SIG-M5 treated with dmso at 0.1 percent for 504 hours (cell line): ENCODE measurements around the gene ANKFN1.

Experiments used
- DNase-seq: peaks from one replicate; lab custom pipeline; 2025; ENCODE audit not compliant: unreplicated experiment; lab: John Stamatoyannopoulos, UW

The ANKFN1 gene

DNA sequence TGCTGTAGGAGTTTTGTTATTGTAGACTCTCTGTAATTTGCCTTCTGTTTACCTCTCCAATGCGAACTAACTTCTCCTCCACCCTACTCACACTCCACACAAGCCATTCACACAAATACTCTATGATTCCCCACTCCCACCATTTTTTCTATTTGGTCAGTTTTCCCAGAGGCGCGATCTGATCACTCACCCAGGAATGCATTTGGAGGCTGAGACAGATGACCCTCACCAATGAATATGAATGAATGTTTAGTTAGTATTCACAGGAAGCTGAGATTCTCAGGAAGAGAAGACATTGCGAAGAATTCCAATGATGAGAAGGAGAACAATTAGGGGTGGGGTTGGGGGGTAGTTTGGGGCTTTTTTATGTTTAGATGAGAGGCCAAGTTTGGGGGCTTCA is 10.5 kb upstream of the ANKFN1 start:
- no peak for DNase-seq

DNA sequence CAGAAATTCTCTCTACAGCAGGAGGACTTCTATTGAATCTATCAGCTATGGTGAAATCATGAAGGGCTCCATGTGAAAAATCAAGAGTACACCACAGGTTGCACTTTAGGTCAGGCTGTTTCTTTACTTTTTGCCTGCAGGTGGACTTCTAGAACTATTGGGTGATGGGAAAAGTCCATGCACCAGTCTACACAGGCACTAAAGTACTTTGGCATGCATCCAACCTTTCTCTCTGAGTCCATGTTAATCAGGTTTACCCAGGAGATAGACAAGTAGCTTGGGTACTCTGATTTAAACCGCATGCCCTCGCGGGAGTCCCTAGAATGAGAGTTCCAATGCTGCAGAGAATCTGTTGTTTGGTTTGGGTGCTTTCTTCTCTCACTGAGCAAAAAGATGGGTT is 9.1 kb upstream of the ANKFN1 start:
- peak; percentile 14 for DNase-seq

DNA sequence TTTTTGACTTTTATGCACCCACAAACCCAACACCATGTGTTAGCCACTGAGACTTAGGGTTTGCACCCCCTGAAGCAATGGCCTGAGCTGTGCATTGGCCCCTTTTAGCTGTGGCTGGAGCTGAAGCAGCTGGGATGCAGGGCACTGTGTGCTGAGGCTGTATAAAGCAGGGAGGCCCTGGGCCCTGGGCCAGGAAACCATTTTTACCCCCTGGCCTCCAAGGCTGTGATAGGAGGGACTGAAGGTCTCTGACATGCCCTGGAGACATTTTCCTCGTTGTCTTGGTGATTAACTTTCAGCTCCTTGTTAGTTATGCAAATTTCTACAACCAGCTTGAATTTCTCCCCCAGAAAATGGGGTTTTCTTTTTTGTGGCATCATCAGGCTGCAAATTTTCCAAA is 6.7 kb upstream of the ANKFN1 start:
- DNase-seq, result no peak

DNA sequence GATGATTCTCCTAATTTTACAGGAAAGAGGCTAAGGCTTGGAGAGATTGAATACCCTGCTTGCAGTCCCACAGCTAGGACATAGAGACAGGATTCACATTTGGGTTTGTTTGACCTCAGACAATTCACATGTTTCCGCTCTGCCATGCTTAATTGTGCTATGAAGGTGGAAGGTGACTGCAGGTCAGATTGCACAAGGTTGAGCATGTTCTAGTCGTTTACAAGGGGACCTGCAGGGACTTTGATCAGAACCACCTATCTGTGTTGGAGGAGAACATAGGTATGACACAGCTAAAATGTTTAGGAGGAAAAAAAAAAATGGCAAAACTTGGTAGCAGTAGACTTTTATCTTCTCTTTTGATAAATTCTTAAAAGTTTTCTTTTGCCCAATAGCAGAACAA is 4.9 kb upstream of the ANKFN1 start:
- DNase-seq, result no peak

DNA sequence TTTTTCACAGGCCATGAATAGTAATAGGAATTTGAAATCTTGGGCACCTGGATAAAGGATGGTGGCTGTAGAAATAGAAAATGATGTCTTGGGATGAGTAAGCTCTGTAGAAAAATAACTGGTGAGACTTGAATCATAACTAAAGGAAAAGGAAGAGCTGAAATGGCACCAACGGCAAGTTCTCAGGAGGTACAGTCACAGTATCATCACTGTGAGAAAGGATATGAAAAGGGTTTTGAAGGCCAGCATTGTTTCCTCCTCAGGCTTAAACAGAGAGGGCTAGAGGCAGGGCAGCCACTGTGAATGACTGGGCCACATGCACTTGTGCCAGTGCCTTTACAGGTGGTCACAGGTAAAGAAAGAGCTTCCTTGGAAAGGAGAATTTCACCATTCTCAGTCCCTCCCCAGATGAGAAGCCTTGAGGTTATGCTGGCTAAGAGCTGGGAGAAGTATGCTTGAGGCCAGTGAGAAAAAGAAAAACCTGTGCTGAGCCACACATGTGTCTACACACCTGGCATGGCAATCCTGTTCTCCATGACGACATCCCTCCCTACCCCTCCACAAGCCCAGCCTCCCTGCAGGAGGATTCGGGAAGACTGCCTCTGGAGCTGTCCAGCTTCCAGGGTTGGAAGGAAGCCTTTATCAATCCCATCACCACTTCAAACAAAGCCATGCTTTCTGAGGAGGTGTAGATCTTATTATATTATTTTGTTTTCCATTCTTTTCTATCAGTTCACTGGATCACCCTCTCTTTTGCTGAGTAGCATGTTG is 3.8 kb upstream of the ANKFN1 start:
- DNase-seq, result no peak

DNA sequence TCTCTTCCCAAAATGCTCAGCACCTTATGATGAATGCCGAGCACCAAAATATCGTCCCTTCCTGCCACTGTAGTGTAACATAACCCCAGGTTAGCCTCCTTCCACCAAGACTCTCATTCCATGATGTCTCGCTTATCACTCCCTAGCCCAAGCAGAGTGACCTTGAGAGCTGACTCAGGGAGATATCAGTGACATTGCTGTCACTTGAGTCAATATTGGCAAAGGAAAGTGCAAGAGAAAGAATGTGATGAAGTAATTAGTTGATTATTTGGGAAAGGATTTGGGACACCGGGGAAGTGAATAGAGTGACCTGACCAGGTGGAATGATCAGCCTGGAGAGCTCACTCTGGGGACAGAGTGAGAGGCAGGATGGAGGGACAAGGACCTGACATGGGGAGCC is 2.6 kb upstream of the ANKFN1 start:
- DNase-seq, result no peak

DNA sequence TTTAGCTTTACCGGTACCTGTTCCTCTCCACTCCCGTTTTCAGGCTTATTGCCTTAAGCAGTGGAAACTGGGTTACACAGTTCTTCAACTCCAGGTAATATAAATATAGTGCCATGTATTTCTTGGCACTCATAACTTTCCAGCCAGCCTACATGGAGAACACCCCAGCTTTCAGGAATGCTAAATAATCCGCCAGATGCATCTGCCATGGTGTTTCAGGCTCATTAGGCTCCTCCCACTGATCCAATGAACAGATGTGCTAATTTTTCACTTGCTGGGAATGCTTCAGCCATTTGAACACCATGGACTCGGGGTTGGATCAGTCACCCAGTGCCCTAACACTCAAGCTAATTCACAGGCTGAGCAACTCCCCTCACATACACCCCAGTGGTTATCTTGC is 4.6 kb downstream of the ANKFN1 start:
- no peak for DNase-seq

DNA sequence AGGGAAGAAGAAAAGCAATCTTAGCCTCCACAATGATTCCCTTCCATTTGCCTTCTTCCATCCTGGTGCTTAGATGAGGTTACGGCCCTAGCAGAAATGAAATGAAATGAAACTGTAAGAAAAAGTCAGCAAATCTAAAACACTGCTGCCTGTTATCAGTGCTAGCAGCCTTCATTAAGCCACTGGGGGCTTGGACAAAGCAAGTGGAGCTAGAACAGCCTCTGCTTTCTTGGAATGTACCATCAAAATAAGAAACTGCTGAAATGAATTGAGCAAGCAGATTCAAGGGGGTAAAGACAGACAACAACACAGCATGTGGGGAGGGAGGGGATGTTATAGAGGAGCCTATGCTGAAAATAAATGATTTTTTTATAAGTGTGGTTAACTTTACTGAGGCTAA is 5.1 kb downstream of the ANKFN1 start:
- no peak for DNase-seq

DNA sequence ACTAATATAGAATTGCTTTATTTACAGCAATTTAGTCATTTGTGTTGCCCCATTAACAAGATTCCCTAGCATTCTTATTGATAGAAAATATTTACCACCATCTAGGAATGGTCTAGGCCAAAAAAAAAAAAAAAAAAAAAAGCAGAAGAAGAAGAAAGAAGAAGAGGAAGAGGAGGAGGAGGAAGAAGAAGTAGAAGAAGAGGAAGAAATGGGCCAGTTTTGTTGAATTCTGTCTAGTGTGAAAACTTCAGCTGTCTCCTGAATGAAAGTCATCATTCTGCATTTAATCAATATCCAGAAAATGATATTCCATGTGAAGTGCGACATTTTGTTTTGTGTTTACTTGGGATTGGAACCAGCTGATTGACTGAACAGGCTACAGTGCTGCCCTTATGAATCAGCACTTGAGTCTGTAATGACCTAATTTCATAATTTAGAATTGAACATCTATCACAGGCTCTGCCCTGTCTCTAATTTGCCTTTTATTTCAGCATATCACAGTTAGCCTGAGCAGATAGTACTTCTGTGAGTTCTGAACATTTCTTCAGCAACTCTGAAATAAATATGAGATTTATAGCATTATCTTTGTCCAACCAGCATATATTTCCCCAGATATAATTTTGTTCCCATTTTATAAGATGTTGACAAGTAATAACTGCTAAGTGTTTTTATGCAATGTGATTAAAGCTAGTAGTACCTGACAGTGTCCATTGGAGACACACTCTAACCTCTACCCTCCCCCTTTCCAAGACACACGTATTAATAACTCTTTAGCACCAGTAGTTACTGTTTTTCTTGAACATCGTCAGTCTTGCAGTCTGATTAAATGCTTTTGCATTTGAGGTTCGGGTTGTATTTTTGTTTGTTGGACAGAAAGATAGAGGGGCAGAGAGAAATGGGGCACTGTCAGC is 5.9 kb downstream of the ANKFN1 start:
- no peak for DNase-seq

DNA sequence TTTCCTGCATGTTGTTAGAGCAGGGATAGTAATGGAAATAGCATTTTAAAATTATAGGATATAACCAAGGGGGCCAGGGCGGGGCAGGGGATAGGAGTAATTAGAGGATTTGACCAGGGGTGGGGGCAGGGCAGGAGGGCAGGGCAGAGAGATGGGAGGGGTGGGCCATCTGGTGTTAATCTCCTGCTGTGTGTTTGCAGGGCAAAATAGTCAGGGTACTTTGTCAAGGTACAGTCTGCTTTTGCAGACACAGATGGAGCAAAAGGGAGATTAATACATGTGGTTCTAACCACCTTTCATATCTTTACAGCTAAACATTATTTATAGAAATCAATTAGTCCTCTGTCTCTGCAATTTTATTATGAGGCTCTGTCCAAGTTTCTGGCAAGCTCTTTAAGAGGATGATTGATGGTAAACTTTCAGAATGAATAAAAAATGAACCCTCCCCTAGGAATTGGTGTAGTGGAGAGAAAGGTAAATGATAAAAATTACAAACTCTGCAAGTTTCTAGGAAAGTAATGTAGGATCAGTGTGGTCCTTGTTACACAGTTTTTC is 6.6 kb downstream of the ANKFN1 start:
- no peak for DNase-seq

DNA sequence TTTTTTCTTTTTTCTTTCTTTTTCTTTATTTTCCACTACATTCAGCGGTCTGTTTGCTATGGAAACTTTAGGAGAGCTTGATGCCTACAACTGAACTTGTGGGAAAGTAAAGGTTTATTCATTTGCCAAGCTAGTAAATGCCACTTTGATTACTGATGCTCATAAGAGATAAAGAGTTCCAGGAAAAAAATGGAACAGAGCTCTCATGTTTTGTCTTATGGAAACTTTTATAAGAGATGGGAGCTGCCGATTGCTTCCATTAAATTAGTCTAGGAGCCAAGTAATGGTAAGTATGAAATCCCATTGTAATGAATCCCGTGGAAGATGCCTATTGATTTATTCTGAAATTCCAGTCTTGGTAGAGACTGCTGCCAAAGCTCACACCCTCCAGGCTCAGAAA is 7.1 kb downstream of the ANKFN1 start:
- DNase-seq, result no peak

DNA sequence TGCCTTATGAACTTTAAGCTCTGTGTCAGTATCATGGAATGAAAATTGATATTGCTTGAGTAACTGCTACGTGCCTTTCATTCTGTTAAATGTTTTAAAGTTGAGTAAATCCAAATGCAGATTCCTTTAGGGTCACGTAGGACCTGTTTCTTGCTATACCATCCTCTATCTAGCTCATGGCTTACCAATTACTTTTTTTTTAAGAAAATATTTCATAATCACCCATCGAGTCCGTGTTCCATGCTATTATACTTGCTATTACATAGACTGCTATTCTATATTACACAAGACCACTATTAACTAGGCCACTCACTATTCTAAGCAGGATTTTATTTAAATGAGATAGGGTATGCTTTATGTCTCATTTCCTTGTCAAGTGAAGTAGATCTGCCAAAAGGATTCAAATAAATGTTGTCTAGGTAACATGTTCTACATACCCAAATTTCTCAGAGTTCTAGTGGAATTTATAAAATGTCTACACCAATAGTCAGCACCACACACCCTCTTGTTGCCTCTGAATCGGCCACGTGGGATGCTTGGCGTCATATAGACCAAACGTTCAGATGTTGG is 11.9 kb downstream of the ANKFN1 start:
- no peak for DNase-seq

DNA sequence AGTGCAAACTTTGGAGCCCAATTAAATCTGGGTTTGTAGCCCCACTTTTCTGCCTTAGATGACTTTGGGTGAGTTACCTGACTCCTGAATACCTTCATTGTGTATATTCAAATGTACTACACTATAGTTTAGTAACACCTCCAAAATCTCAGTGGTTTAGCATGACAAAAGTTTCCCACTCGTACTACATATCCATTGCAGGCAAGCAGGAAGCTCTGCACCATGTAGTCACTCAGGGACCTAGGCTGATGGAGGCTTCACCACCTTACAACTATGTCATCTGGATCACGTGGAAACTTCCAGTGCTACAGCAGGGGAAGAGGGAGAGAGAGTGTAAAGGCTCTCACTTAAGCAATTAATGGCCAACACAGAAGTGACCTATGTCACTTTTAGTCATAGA is 14.2 kb downstream of the ANKFN1 start:
- no peak for DNase-seq

DNA sequence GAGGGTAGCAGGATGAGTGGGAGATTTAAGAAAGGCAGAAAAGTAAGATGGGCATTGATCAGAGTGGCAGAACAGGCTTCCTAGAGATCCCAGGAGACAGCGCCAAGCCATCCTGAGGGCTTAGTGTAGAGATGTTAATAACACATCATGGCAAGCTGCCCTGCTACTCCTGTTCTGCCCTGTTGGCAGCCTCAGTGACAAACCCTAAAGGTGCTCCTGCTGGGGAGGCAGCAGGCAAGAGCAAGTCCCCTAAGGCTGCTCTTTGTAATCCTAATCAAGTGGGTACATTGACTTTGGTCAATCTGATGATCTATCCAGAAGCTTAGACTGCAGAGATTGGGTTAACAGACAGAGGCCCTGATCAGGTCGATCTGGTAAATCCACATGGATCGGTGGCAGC is 16.3 kb downstream of the ANKFN1 start:
- no peak for DNase-seq

DNA sequence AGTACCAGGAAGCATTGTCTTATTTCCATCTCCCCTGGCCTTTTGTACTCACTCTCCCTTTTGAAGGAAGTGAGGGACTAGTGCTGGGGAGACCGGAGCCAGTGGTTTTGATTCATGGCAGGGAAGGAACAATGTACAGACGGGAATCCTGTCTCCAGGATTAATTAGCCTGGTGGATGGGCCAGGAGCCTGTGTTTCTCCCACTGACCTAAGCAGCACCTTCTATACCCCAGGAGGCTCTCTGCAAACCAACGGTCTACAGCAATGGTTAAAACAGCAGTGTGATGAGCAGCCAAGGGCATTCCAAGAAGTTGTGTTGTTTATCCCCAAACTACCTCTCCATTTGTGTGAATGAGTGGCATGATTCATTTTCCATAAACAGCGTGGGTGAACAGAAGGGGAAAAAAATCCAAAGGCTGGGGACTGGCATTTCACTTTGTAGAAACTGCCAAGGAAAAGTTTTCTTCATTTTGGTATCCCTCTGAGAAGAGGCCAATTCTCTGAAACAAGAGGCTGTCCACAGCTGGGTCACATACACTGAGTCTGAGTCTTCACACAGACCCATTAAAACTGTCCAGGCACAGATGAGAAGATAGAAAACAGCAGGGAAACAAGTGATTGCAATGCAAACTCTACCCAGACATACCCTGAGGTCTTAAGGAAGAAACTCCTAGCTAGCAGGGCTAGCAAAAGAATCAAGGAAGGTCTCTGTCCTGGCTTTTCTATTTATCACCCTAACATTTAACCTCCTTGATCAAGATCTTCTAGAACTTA is 18.1 kb downstream of the ANKFN1 start:
- no peak for DNase-seq

DNA sequence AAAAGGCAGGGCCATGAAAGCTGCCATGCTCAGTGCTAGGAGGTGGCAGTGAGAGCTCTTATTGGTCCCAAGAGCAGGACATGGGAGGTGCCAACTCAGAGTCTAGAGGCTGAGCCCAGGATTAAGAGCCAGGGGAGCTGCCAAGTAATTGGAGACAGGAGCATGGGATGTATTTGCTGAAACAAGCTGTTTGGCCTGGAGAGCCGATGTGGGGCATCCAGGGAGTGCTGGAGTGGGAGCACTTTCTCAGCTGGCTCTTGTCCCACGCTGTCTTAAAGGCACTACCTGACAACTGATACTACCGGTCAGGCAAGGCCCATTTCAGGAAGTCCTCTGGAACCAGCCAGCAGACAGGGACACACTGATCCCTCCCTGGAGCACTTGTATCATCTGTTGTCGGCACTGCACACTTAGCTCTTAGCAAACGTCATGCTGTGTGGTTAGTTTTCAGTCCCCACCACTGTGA is 19.3 kb downstream of the ANKFN1 start:
- DNase-seq, result no peak

DNA sequence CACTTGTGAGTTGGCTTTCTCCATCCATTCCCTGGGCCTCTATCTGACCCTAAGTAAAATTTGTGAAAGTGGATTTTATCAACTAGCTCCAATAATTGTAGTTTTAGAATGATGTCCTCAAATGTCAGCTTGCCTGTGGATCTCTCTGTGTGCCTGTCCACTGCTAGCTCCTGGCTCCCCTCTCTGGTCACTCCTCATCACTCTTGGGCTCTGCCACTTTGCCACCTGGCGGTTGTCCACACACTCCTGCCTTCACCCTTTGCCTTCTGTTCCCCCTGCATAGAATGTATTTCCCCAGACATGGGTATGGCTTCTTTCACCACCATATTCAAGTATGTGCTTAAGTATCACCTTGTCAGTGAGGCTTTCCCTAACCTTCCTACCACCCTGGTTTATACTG is 19.8 kb downstream of the ANKFN1 start:
- DNase-seq, result no peak

DNA sequence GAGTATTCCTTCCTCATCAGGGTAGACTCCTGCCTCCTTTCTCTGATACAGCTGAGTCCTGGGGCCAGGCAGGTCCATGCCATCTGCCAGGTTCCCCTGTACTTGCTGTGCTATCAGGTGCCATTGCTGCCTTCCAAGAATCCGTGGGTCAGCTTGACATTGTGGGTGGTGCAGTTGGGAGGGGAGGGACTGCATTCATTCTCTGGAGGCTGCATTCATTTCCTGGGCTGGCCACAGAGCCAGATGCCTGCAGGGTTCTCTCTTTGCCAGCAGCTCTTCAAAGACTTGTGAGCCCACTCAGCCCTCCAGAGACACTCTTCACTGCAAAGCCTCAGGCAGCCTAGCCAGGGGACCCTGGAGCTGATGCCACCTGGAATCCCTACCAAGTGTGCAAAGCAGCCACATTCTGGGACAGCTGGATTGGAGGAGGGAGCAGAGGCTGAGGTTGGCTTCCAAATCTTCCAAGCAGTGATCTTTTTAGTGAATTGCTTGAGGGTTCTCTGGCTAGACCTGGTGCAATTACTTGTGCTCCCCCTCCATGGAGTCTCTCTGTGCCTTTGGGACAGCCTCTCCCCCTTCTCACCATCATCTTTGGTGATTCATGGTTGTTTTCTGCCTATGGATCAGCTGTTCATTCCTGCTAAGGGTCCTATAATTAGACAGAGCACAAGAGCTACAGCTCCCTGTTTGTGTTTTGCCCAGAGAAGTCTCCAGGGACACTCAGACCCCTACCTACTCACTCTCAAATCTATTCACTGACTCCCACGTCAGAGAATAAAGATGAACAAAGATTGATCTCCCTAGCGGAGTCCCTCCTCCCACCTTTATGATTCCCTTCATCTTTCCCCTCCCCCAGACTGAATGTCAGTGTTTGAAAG is 20.9 kb downstream of the ANKFN1 start:
- DNase-seq, result no peak

DNA sequence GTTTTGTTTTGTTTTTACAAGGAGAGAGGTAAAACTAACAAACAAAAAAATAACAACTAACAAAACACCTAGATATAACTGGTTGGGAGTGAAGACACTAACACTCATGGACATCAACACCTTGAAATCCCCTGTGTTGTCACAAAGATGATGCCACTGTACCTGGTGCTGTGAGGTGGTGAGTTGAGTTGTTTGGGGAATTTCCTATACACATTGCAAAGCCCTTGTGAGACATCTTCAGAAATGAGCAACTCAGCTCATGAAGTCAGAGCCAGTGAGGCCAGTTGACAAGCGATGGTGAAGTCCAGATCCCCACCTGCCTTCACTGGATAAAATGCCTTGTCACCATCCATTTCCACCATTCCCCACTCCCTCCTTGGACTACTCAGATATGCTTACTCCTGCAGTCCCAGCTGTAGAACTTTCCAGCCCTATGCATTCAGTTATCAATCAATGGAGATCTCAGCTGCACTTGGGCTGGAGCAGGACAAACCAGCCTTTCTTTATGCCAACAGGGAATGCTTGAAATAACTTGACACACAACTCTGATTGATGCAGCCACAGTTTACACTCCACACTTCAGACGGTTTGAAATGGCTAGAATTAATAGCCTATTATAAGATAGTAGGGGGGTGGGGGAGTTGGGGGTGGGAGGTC is 22.2 kb downstream of the ANKFN1 start:
- no peak for DNase-seq
